K562 (cell line): ENCODE measurements around the gene DGCR8. TPM values are rescaled to one million over a fixed set of nuclear protein-coding genes. Genes with fewer than 3 reads are reported as not detected.

Experiments used
- BHLHE40 ChIP-seq: IDR thresholded peaks from 2 replicates; pipeline ENCODE4 v1.6.1; 2011; ENCODE audit warnings: low read length, improper control_type of control experiment
- CTCF ChIP-seq, 3 experiments: IDR thresholded peaks in 2 of 3; conservative IDR thresholded peaks in 1 of 3; 2 replicates each; pipeline ENCODE4 v1.5.1; 2011 to 2012; ENCODE audit warnings: low read length in 3 of 3, mild to moderate bottlenecking in 3 of 3, control low read depth in 2 of 3, improper control_type of control experiment in 1 of 3, inconsistent platforms in 1 of 3, low read depth in 1 of 3, mixed read lengths in 1 of 3, moderate library complexity in 1 of 3; ENCODE audit not compliant: insufficient read depth in 2 of 3
- CXXC5 ChIP-seq: fragments of 250-450 bp; sonication (Bioruptor Pico); IDR thresholded peaks from 2 replicates; pipeline ENCODE4 v1.8.0; 2022; ENCODE audit warnings: inconsistent platforms, mild to moderate bottlenecking, moderate library complexity
- E2F3 ChIP-seq: fragments of 250-450 bp; sonication (Bioruptor Pico); IDR thresholded peaks from 2 replicates; pipeline ENCODE4 v1.4.0; 2020; ENCODE audit warnings: mild to moderate bottlenecking
- HCFC1 ChIP-seq: IDR thresholded peaks from 2 replicates; pipeline ENCODE4 v1.6.1; 2012; ENCODE audit warnings: low read depth, low read length, improper control_type of control experiment
- HNRNPL ChIP-seq: fragments of 200-400 bp; formaldehyde crosslinking; IDR thresholded peaks from 2 replicates; pipeline ENCODE4 v1.6.1; 2017; ENCODE audit warnings: low read depth, mild to moderate bottlenecking, low read length
- MAFK ChIP-seq: IDR thresholded peaks from 2 replicates; pipeline ENCODE4 v1.6.1; 2011; ENCODE audit warnings: low read length, improper control_type of control experiment
- MAZ ChIP-seq, 2 experiments: fragments of 450-650 bp in 1 of 2; sonication (generic) in 1 of 2; formaldehyde crosslinking; IDR thresholded peaks in 1 of 2; conservative IDR thresholded peaks in 1 of 2; 2 replicates each; pipeline versions ENCODE4 v1.4.0 to v1.5.0; 2020; ENCODE audit warnings: mild to moderate bottlenecking in 1 of 2, missing genetic modification reagents in 1 of 2
- RAD21 ChIP-seq, 2 experiments: fragments of 250-450 bp in 1 of 2; fragments of 450-650 bp in 1 of 2; sonication (Bioruptor Pico) in 1 of 2; formaldehyde crosslinking in 1 of 2; IDR thresholded peaks in 1 of 2; conservative IDR thresholded peaks in 1 of 2; 2 replicates each; pipeline versions ENCODE4 v1.4.0 to v1.8.0; 2020 to 2022; ENCODE audit warnings: mild to moderate bottlenecking in 2 of 2, moderate library complexity in 1 of 2
- RBFOX2 ChIP-seq: fragments of 200-400 bp; formaldehyde crosslinking; IDR thresholded peaks from 2 replicates; pipeline ENCODE4 v1.6.1; 2017; ENCODE audit warnings: low read depth, mild to moderate bottlenecking, low read length, moderate library complexity
- RUNX1 ChIP-seq: sonication (generic); IDR thresholded peaks from 2 replicates; pipeline ENCODE4 v1.6.1; 2016; ENCODE audit warnings: antibody characterized with exemption, low read depth
- SRF ChIP-seq, 2 experiments: fragments of 250-450, 450-650 bp in 1 of 2; sonication (Bioruptor Pico) in 1 of 2; sonication (generic) in 1 of 2; formaldehyde crosslinking; IDR thresholded peaks; 2 replicates each; pipeline versions ENCODE4 v1.5.0 to v1.5.1; 2020 to 2022; ENCODE audit warnings: mild to moderate bottlenecking in 1 of 2, missing genetic modification reagents in 1 of 2
- STAT5A ChIP-seq: IDR thresholded peaks from 2 replicates; pipeline ENCODE4 v1.6.1; 2012; ENCODE audit warnings: low read length, inconsistent platforms, borderline replicate concordance
- TEAD4 ChIP-seq, 2 experiments: sonication (generic) in 1 of 2; formaldehyde crosslinking in 1 of 2; IDR thresholded peaks; 2 replicates each; pipeline versions ENCODE4 v1.6.1 to v1.8.0; 2012 to 2022; ENCODE audit warnings: borderline replicate concordance in 1 of 2, inconsistent platforms in 1 of 2, low read length in 1 of 2, mild to moderate bottlenecking in 1 of 2, missing genetic modification reagents in 1 of 2
- ZBTB11 ChIP-seq, 3 experiments: fragments of 200-800 bp in 1 of 3; fragments of 250-450 bp in 1 of 3; fragments of 450-650 bp in 1 of 3; sonication (Bioruptor Pico) in 1 of 3; sonication (Bioruptor generic) in 1 of 3; formaldehyde crosslinking in 1 of 3; IDR thresholded peaks; 2 replicates each; pipeline versions ENCODE4 v1.6.1 to v1.8.0; 2016 to 2022; ENCODE audit warnings: mild to moderate bottlenecking in 2 of 3, missing genetic modification characterization in 2 of 3, missing compliant biosample characterization in 1 of 3, moderate library complexity in 1 of 3
- ZNF830 ChIP-seq: fragments of 250-450 bp; sonication (Bioruptor Pico); IDR thresholded peaks from 2 replicates; pipeline ENCODE4 v1.5.0; 2021; ENCODE audit warnings: mild to moderate bottlenecking
- polyA plus RNA-seq, 8 experiments: library from polyadenylated mRNA; depleted of rRNA in 4 of 8; stranded (reverse) in 5 of 8; unstranded in 3 of 8; fragments of >200 nt; fragmentation: Nextera tagmentation in 2 of 8; fragmentation: Illumina TruSeq in 1 of 8; extraction: Ambion mirVana in 2 of 8; extraction: Trizol in 1 of 8; gene quantifications; 2 replicates each; pipeline versions ENCODE4 v1.2.1 to v1.2.3, GENCODE V29; 2011 to 2014; ENCODE audit warnings: inconsistent platforms in 1 of 8, missing spikeins in 1 of 8
- total RNA-seq, 7 experiments: library from RNA; depleted of rRNA in 6 of 7; stranded (reverse); fragments of >200 nt in 6 of 7; fragmentation: Illumina TruSeq in 2 of 7; extraction: Trizol in 2 of 7; gene quantifications; 2 replicates each; pipeline versions ENCODE4 v1.2.1 to v1.2.3, GENCODE V29; 2011 to 2021; ENCODE audit warnings: low replicate concordance in 1 of 7

Gene DGCR8
- total and polyA plus RNA-seq, 9 of the 15 experiments (the other 6 are each of a cell fraction or from before 2014, with no cell fraction given), result 5.9 to 144 (median 80.1) TPM

- TF ChIP-seq TEAD4 (IDR thresholded peaks at IDR 0.05; ENCODE audit: low read length), result peak; percentile 32; the same call in 1 of the 2 replicates
- TF ChIP-seq TEAD4 (CRISPR knock-in tag; IDR thresholded peaks at IDR 0.05; ENCODE audit: borderline replicate concordance), result no peak
- no peak for TF ChIP-seq RUNX1
- TF ChIP-seq STAT5A, result peak; percentile 10; the same call in 1 of the 2 replicates
- peak; percentile 17 for TF ChIP-seq HCFC1
- TF ChIP-seq MAFK, result peak; percentile 22; the same call in 1 of the 2 replicates
- TF ChIP-seq RBFOX2, result peak; percentile 8; the same call in 1 of the 2 replicates
- peak; percentile 15 to 59 (median 39); a peak in 5 of 6 replicates for TF ChIP-seq CTCF (IDR thresholded peaks at IDR 0.05 in 2 of 3, conservative IDR thresholded peaks at IDR 0.05 in 1 of 3; ENCODE audit: insufficient read depth in 2 of 3, low read depth in 1 of 3, low read length in 3 of 3)
- peak in 1 of 3 experiments; percentile 52; a peak in 1 of 6 replicates for TF ChIP-seq ZBTB11 (CRISPR knock-in tag; IDR thresholded peaks at IDR 0.05)
- 0 out of 4 replicates have a peak, but pooled peaks of 1 of the 2 experiments have one; percentile 19 for TF ChIP-seq RAD21 (CRISPR knock-in tag; conservative IDR thresholded peaks at IDR 0.05 in 1 of 2, IDR thresholded peaks at IDR 0.05 in 1 of 2)
- TF ChIP-seq ZNF830 (CRISPR knock-in tag), result no peak
- peak; percentile 11; the same call in 1 of the 2 replicates for TF ChIP-seq E2F3
- TF ChIP-seq CXXC5, result peak; percentile 23
- peak; percentile 31 for TF ChIP-seq BHLHE40
- peak in 1 of 2 experiments; percentile 42; a peak in 1 of 4 replicates for TF ChIP-seq MAZ (CRISPR knock-in tag; conservative IDR thresholded peaks at IDR 0.05 in 1 of 2, IDR thresholded peaks at IDR 0.05 in 1 of 2)
- 0 out of 2 replicates have a peak, but pooled peaks have one; percentile 21 for TF ChIP-seq HNRNPL
- no peak for TF ChIP-seq SRF (CRISPR knock-in tag; IDR thresholded peaks at IDR 0.05)
These were observed 35.8 kb downstream of the DGCR8 start, which contains the start of gene RANBP1 (continued) for GRCh38 chr22:20115691-20116375.
